ENCODE measurements around the gene KRT25. TPM values are rescaled to one million over a fixed set of nuclear protein-coding genes. Genes with fewer than 3 reads are reported as not detected.

Gene KRT25
- polyA plus RNA-seq, 2 of the 4 experiments (the other 2 are of a cell fraction), result not detected

GRCh38 chr17:40753804-40754203, 1.3 kb downstream of the KRT25 start:
- ChIA-PET CTCF (interaction anchor here (0.9 to 1.9 kb wide), 7 partner anchors 10 to 909 kb away, joined by 3 to 5 read pairs (median 3); no protein-coding TSS in a partner anchor), POLR2A (no interaction called here)
- WGBS (ENCODE audit: missing lambda C conversion rate), result 64% methylated on average over 3 of the region's 3 CpGs
- no peak overlapping the region for H3K4me3 ChIP-seq
- ATAC-seq (no peak), FAIRE-seq (no peak), DNase-seq (ENCODE audit: low read depth in 1 of 2, low spot score in 1 of 2) (no peak)
- H3K4me2 ChIP-seq, result no peak overlapping the region
- H3K9me3 ChIP-seq, result peaks cover 14% of the 10 kb centered on the region
- no peak overlapping the region for H3K27ac ChIP-seq
- TF ChIP-seq RCOR1 (IDR thresholded peaks at IDR 0.05; ENCODE audit: low read depth, low read length), result no peak
- no peak for TF ChIP-seq RFX5 (IDR thresholded peaks at IDR 0.05)
- TF ChIP-seq ESRRA (IDR thresholded peaks at IDR 0.05; ENCODE audit: borderline replicate concordance, low read length), result no peak
- TF ChIP-seq RNF2 (IDR thresholded peaks at IDR 0.05; ENCODE audit: borderline replicate concordance, low read depth), result no peak
- TF ChIP-seq RARB (CRISPR knock-in tag; IDR thresholded peaks at IDR 0.05), result no peak
- no peak for TF ChIP-seq JUN (IDR thresholded peaks at IDR 0.05)
- TF ChIP-seq HOXA7 (CRISPR knock-in tag; IDR thresholded peaks at IDR 0.05), result no peak
- no peak for TF ChIP-seq FOSB (CRISPR knock-in tag; IDR thresholded peaks at IDR 0.05)
- TF ChIP-seq MAFK (IDR thresholded peaks at IDR 0.05; ENCODE audit: partially characterized antibody), result no peak
- TF ChIP-seq HMGXB4 (CRISPR knock-in tag; IDR thresholded peaks at IDR 0.05; ENCODE audit: borderline replicate concordance), result no peak
- TF ChIP-seq CHD2 (IDR thresholded peaks at IDR 0.05; ENCODE audit: low read length, partially characterized antibody), result no peak
- no peak for TF ChIP-seq TFCP2L1 (CRISPR knock-in tag; IDR thresholded peaks at IDR 0.05)
- no peaks in the 10 kb centered on the region for H3K4me1 ChIP-seq

GRCh38 chr17:40751065-40751464, 4.1 kb downstream of the KRT25 start:
- no peak for FAIRE-seq
- 68% methylated on average over 14 of the region's 14 CpGs for WGBS (ENCODE audit: missing lambda C conversion rate)
- no peak for TF ChIP-seq MAX (IDR thresholded peaks at IDR 0.05)
- no peak for TF ChIP-seq PBX3 (IDR thresholded peaks at IDR 0.05)
- no peak for TF ChIP-seq HMGXB4 (CRISPR knock-in tag; IDR thresholded peaks at IDR 0.05; ENCODE audit: borderline replicate concordance)
- TF ChIP-seq KDM1A (IDR thresholded peaks at IDR 0.05; ENCODE audit: low read depth), result no peak
- TF ChIP-seq HOXB5 (CRISPR knock-in tag; IDR thresholded peaks at IDR 0.05), result no peak
- TF ChIP-seq MYC (IDR thresholded peaks at IDR 0.05; ENCODE audit: borderline replicate concordance, low read length), result no peak
- TF ChIP-seq PHF8 (IDR thresholded peaks at IDR 0.05; ENCODE audit: borderline replicate concordance, low read depth), result no peak
- TF ChIP-seq ATOH8 (CRISPR knock-in tag; IDR thresholded peaks at IDR 0.05; ENCODE audit: low read depth), result no peak
- TF ChIP-seq CTCF (IDR thresholded peaks at IDR 0.05), result no peak
- TF ChIP-seq NFE2L2 (conservative IDR thresholded peaks at IDR 0.05; ENCODE audit: low read length), result no peak
- TF ChIP-seq ESRRA (IDR thresholded peaks at IDR 0.05; ENCODE audit: borderline replicate concordance, low read length), result no peak
- TF ChIP-seq HOXA7 (CRISPR knock-in tag; IDR thresholded peaks at IDR 0.05), result no peak
- no peak for TF ChIP-seq GATA3 (IDR thresholded peaks at IDR 0.05; ENCODE audit: borderline replicate concordance)
- no peak for TF ChIP-seq ZFP36 (IDR thresholded peaks at IDR 0.05; ENCODE audit: borderline replicate concordance, partially characterized antibody)
- no peak for TF ChIP-seq CBX8 (IDR thresholded peaks at IDR 0.05)
- no peak for TF ChIP-seq RNF2 (IDR thresholded peaks at IDR 0.05; ENCODE audit: borderline replicate concordance, low read depth)
- TF ChIP-seq TP53 (CRISPR knock-in tag; IDR thresholded peaks at IDR 0.05), result no peak

More at GRCh38 chr17:40751065-40751464, 4.1 kb downstream of the KRT25 start:
- H3K4me1 ChIP-seq, result no peaks in the 10 kb centered on the region
- no peak for DNase-seq (ENCODE audit: low read depth in 1 of 2, low spot score in 1 of 2)
- no peak overlapping the region for H3K4me3 ChIP-seq
- H3K27ac ChIP-seq, result no peak overlapping the region
- POLR2A ChIA-PET, result no interaction called here
- CTCF ChIA-PET, result interaction anchor here (0.6 to 1.0 kb wide), 2 partner anchors 9 to 108 kb away, joined by 3 read pairs; no protein-coding TSS in a partner anchor
- H3K9me3 ChIP-seq, result peaks cover 5% of the 10 kb centered on the region; the same call in 2 of the 3 replicates
- no peak; a peak in 1 of 6 replicates for ATAC-seq
- H3K4me2 ChIP-seq, result no peak overlapping the region

Data from A549 (cell line).